BE2C (cell line): ENCODE measurements around the gene GCDH.
"Not testable (repeated sequence)": the region's sequence is repeated elsewhere in the genome, so short reads cannot be mapped to it uniquely, and the experiment has no call there.

Experiments
- DNase-seq: peaks from one replicate; pipeline ENCODE4 v3.0.0-alpha.2; 2020
- H3K27me3 ChIP-seq: fragments of 250-450 bp; sonication (Bioruptor Pico); 2 replicates; pipeline ENCODE4 v1.5.1; 2020; ENCODE audit warnings: mild to moderate bottlenecking
- H3K36me3 ChIP-seq: fragments of 250-450 bp; sonication (Bioruptor Pico); 2 replicates; pipeline ENCODE4 v1.5.1; 2020; ENCODE audit warnings: mild to moderate bottlenecking
- H3K4me1 ChIP-seq: fragments of 250-450 bp; sonication (Bioruptor Pico); 2 replicates; pipeline ENCODE4 v1.5.1; 2020
- H3K4me3 ChIP-seq: 2 replicates; pipeline ENCODE4 v1.5.1; 2011; ENCODE audit warnings: low read depth, low read length
- H3K9me3 ChIP-seq: fragments of 250-450 bp; sonication (Bioruptor Pico); 2 replicates; pipeline ENCODE4 v1.5.1; 2020
- TF ChIP-seq, protein P1 (sequence below): IDR thresholded peaks from 2 replicates; pipeline ENCODE4 v1.5.1; 2012; ENCODE audit warnings: mild to moderate bottlenecking, low read depth, low read length

The GCDH gene

DNA sequence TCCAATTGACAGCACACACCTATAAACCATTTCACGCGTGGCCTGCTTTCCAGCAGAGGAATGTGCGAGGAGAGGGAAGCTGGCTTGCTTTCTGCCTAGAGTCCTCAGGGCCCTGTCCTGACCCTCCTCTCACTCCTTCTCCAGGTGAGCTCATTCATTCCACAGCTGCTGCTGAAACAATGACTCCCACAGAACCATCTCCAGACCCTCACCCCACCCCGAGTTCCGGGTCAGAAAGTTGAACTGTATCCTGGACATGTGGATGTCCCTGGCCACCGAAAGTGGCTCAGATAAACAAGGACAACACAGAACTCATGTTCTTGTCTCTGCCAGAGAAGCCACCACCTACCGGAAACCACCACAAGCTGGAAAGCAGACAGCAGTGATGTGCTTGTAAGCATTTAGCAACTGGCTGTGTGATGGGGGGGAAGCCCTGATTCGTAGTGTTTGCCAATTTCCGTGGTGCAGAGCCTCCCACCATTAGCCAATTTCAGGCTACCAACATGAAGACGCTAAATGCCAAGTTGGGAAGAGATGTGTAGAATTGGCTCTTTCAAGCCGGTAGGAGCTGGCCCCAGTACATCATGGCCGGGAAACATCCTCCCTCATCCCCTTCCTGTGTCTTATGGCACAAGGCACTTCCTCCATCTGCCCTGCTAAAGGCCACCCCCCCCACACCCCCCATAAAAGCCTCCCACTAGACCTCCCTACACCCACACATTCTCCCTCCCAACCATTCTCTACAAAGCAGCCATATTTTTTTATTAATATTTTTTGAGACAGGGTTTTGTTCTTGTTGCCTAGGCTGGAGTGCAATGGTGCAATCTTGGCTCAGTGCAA is 23.1 kb downstream of the GCDH start:
- no peaks in the 10 kb centered on the region for H3K36me3 ChIP-seq
- H3K27me3 ChIP-seq = no peaks in the 10 kb centered on the region
- H3K9me3 ChIP-seq = peaks cover 6% of the 10 kb centered on the region
- peaks cover 11% of the 10 kb centered on the region for H3K4me1 ChIP-seq
- no peak overlapping the region for H3K4me3 ChIP-seq
- DNase-seq = no peak
- TF ChIP-seq, protein P1, sequence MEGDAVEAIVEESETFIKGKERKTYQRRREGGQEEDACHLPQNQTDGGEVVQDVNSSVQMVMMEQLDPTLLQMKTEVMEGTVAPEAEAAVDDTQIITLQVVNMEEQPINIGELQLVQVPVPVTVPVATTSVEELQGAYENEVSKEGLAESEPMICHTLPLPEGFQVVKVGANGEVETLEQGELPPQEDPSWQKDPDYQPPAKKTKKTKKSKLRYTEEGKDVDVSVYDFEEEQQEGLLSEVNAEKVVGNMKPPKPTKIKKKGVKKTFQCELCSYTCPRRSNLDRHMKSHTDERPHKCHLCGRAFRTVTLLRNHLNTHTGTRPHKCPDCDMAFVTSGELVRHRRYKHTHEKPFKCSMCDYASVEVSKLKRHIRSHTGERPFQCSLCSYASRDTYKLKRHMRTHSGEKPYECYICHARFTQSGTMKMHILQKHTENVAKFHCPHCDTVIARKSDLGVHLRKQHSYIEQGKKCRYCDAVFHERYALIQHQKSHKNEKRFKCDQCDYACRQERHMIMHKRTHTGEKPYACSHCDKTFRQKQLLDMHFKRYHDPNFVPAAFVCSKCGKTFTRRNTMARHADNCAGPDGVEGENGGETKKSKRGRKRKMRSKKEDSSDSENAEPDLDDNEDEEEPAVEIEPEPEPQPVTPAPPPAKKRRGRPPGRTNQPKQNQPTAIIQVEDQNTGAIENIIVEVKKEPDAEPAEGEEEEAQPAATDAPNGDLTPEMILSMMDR = no peak

DNA sequence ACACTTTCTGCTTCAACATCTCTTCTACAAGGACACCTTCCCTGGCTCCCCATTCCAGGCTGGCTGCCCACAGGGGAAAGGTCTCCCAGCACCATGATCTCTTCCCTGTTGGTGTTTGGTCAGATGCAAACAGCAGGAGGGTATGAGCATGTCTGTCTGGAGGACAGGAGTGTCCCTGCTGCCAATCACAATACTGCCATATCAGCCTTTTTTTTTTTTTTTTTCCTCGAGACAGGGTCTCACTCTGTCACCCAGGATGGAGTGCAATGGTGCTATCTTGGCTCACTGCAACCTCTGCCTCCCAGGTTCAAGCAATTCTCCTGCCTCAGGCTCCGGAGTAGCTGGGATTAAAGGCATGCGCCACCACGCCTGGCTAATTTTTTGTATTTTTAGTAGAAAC is 24.9 kb downstream of the GCDH start:
- not testable (repeated sequence) for H3K9me3 ChIP-seq, H3K36me3 ChIP-seq, H3K27me3 ChIP-seq, DNase-seq, H3K4me3 ChIP-seq
- peaks cover 11% of the 10 kb centered on the region for H3K4me1 ChIP-seq

DNA sequence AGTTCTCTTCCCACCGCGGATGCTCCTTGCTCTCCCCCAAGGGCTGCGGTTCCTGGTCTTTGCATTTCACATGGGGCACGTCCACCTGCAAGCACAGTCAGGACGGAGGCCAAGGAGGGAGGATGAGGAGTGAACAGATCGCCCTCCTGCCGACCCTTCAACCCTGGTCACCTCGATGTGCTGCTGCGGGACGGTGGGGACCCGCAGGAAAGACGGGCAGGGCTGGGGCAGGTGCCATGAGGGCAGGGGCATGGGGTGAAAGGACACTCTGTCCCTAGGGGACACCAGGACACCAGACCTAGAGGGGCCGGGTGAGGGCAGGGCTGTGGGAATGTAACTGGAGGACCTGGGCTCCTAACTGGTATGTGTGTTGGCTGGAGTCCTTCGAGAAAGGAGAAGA is 27.3 kb downstream of the GCDH start:
- Histone ChIP-seq H3K4me1 (peaks cover 5% of the 10 kb centered on the region), H3K36me3 (peaks cover 10% of the 10 kb centered on the region), H3K27me3 (no peaks in the 10 kb centered on the region), H3K4me3 (no peak overlapping the region), H3K9me3 (peaks cover 6% of the 10 kb centered on the region)
- no peak for DNase-seq
- TF ChIP-seq, protein P1 = no peak

DNA sequence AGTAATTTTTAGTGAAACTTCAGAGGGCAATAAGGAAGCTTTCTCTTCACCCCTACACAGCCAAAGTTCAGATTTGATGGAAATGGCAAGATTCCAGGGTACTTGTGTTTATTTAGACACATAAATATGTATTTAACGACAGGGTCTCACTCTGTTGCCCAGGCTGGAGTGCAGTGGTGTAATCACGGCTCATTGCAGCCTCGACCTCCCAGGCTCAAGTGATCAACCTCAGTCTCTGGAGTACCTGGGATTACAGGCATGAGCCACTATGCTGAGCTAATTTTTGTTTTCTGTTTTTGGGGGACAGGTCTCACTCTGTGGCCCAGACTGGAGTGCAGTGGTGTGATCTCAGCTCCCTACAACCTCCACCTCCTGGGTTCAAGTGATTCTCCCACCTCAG is 30.1 kb downstream of the GCDH start:
- H3K4me1 ChIP-seq = no peaks in the 10 kb centered on the region
- H3K36me3 ChIP-seq = peaks cover 38% of the 10 kb centered on the region
- TF ChIP-seq, protein P1 = no peak
- H3K9me3 ChIP-seq = peaks cover 6% of the 10 kb centered on the region
- no peak overlapping the region for H3K4me3 ChIP-seq
- DNase-seq = no peak
- no peaks in the 10 kb centered on the region for H3K27me3 ChIP-seq

DNA sequence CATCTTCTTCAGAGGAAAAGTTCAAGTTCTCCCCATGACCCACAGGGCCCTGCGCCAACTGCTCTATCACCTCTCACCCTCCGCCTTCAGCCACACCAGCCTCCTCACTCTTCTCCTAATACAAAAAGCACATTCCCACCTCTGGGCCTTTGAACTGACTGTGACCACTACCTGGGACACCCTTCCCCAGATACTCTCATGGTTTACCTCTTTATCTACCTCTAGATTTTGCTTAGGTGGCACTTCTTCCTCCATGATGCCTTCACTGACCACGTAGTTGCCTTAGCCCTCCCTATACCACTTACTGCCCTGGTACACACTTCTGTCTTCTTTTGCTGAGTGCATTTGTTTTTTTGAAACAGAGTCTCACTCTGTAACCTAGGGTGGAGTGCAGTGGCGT is 32.0 kb downstream of the GCDH start:
- Histone ChIP-seq H3K27me3 (no peaks in the 10 kb centered on the region), H3K36me3 (peaks cover 56% of the 10 kb centered on the region), H3K4me1 (no peaks in the 10 kb centered on the region), H3K4me3 (no peak overlapping the region), H3K9me3 (peaks cover 6% of the 10 kb centered on the region)
- TF ChIP-seq, protein P1 = no peak
- no peak for DNase-seq

DNA sequence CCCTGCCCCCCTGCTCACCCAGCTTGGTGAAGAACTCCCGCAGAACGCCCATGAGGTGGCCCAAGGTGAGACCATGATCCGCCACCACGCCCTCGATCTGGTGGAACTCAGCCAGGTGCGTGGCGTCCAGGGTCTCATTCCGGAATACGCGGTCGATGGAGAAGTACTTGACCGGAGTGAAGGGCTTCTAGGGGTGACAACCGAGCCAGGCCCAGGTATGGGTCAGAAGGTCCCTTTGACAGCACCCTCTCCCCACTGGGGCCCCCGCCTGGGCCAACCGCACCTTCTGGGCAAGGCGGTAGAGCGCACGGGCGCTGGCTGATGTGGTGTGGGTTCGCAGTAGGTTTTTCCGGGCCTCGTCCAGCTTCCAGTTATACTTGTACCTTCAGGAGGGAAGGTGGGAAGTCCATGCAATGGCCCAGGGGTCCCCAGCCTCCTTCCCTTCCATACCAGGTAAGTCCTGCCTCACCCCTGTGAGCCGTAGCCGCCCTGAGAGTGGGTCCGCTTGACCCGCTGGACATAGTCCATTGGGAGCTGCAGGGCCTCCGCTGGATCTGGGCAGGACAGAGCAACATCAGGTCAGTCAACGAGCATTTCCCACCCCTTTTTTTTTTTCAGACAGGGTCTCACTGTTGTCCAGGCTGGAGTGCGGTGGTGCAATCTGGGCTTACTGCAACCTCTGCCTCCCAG is 33.8 kb downstream of the GCDH start:
- DNase-seq = no peak
- TF ChIP-seq, protein P1 = no peak
- Histone ChIP-seq H3K9me3 (no peaks in the 10 kb centered on the region), H3K27me3 (no peaks in the 10 kb centered on the region), H3K36me3 (peaks cover 72% of the 10 kb centered on the region), H3K4me3 (no peak overlapping the region), H3K4me1 (no peaks in the 10 kb centered on the region)
